ENCODE results near the gene CYLD. TPM values are rescaled to one million over a fixed set of nuclear protein-coding genes. Genes with fewer than 3 reads are reported as not detected.
A peak's percentile ranks its signal among the peaks of the same experiment; 100 is the strongest.

CYLD gene
- total RNA-seq, 1 donor from 2014 or later: 33.2 TPM

- no peak for DNase-seq (ENCODE audit: low spot score in 2 of 2)
- no peak overlapping the region for H3K27ac ChIP-seq
- H3K4me1 ChIP-seq: peaks cover 0 to 8% of the 10 kb centered on the region in 2 donors
- intact Hi-C loops (cut with DNase I): no loop called here
- TF ChIP-seq CTCF (IDR thresholded peaks at IDR 0.05): no peak
- no peaks in the 10 kb centered on the region for H3K27me3 ChIP-seq
- no peak overlapping the region for H3K4me3 ChIP-seq
- H3K9me3 ChIP-seq: peaks cover 0 to 6% of the 10 kb centered on the region in 2 donors
- no peaks in the 10 kb centered on the region for H3K36me3 ChIP-seq
Measured at GRCh38 chr16:50709061-50709684, 32.7 kb upstream of the CYLD start.

- no peak for DNase-seq (ENCODE audit: low spot score in 2 of 2)
- Histone ChIP-seq H3K4me1 (peaks cover 0 to 8% of the 10 kb centered on the region in 2 donors), H3K27me3 (no peaks in the 10 kb centered on the region), H3K36me3 (no peaks in the 10 kb centered on the region), H3K9me3 (no peaks in the 10 kb centered on the region), H3K4me3 (no peak overlapping the region), H3K27ac (no peak overlapping the region)
- intact Hi-C loops (cut with DNase I): no loop called here
- no peak for TF ChIP-seq CTCF (IDR thresholded peaks at IDR 0.05)
Measured at GRCh38 chr16:50709980-50710379, 31.9 kb upstream of the CYLD start.

GRCh38 chr16:50711040-50711439, 30.8 kb upstream of the CYLD start:
- no peak overlapping the region for H3K27ac ChIP-seq
- H3K9me3 ChIP-seq: no peaks in the 10 kb centered on the region
- no peak overlapping the region for H3K4me3 ChIP-seq
- intact Hi-C loops (cut with DNase I): no loop called here
- no peaks in the 10 kb centered on the region for H3K27me3 ChIP-seq
- H3K4me1 ChIP-seq: peaks cover 0 to 8% of the 10 kb centered on the region in 2 donors
- no peak for DNase-seq (ENCODE audit: low spot score in 2 of 2)
- TF ChIP-seq CTCF (IDR thresholded peaks at IDR 0.05): no peak
- H3K36me3 ChIP-seq: no peaks in the 10 kb centered on the region

- no peaks in the 10 kb centered on the region for H3K27me3 ChIP-seq
- peak overlapping the region in 1 of 2 donors; percentile 20 for H3K4me3 ChIP-seq
- no peak for TF ChIP-seq CTCF (IDR thresholded peaks at IDR 0.05)
- DNase-seq (ENCODE audit: low spot score in 2 of 2): no peak
- H3K9me3 ChIP-seq: no peaks in the 10 kb centered on the region
- intact Hi-C loops (cut with DNase I): no loop called here
- H3K4me1 ChIP-seq: peaks cover 0 to 8% of the 10 kb centered on the region in 2 donors
- H3K27ac ChIP-seq: peak overlapping the region in 1 of 2 donors; percentile 23
- no peaks in the 10 kb centered on the region for H3K36me3 ChIP-seq
Measured at GRCh38 chr16:50711862-50712559, 29.9 kb upstream of the CYLD start.

- H3K27ac ChIP-seq: no peak overlapping the region
- TF ChIP-seq CTCF (IDR thresholded peaks at IDR 0.05): no peak
- no peak for DNase-seq (ENCODE audit: low spot score in 2 of 2)
- H3K36me3 ChIP-seq: no peaks in the 10 kb centered on the region
- peaks cover 0 to 8% of the 10 kb centered on the region in 2 donors for H3K4me1 ChIP-seq
- H3K27me3 ChIP-seq: no peaks in the 10 kb centered on the region
- no peak overlapping the region for H3K4me3 ChIP-seq
- H3K9me3 ChIP-seq: no peaks in the 10 kb centered on the region
- intact Hi-C loops (cut with DNase I): no loop called here
Measured at GRCh38 chr16:50712560-50712898, 29.4 kb upstream of the CYLD start.

Measured in ascending aorta (tissue), 2 donors.